Ishikawa (cell line): ENCODE results near the gene ABCG1.

Source experiments
- CEBPB ChIP-seq: IDR thresholded peaks from 2 replicates; pipeline ENCODE4 v1.6.1; 2012
- EGR1 ChIP-seq: IDR thresholded peaks from 2 replicates; pipeline ENCODE4 v1.6.1; 2012
- EP300 ChIP-seq: IDR thresholded peaks from 2 replicates; pipeline ENCODE4 v1.6.1; 2012; ENCODE audit warnings: borderline replicate concordance
- FOXM1 ChIP-seq: IDR thresholded peaks from 2 replicates; pipeline ENCODE4 v1.6.1; 2012; ENCODE audit warnings: low read depth, borderline replicate concordance
- NFIC ChIP-seq: IDR thresholded peaks from 2 replicates; pipeline ENCODE4 v1.6.1; 2012
- RAD21 ChIP-seq: IDR thresholded peaks from 2 replicates; pipeline ENCODE4 v1.6.1; 2012; ENCODE audit warnings: low read depth
- REST ChIP-seq: IDR thresholded peaks from 2 replicates; pipeline ENCODE4 v1.6.1; 2012; ENCODE audit warnings: low read depth, mild to moderate bottlenecking
- TAF1 ChIP-seq: IDR thresholded peaks from 2 replicates; pipeline ENCODE4 v1.6.1; 2012; ENCODE audit warnings: low read depth, mild to moderate bottlenecking
- TCF12 ChIP-seq: IDR thresholded peaks from 2 replicates; pipeline ENCODE4 v1.6.1; 2012; ENCODE audit warnings: low read depth
- TEAD4 ChIP-seq: IDR thresholded peaks from 2 replicates; pipeline ENCODE4 v1.6.1; 2012
- YY1 ChIP-seq: IDR thresholded peaks from 2 replicates; pipeline ENCODE4 v1.6.1; 2012; ENCODE audit warnings: low read depth
- ZBTB7A ChIP-seq: IDR thresholded peaks from 2 replicates; pipeline ENCODE4 v1.6.1; 2012; ENCODE audit warnings: low read depth
- TF ChIP-seq, protein P1 (sequence below): IDR thresholded peaks from 2 replicates; pipeline ENCODE4 v1.6.1; 2012
- TF ChIP-seq, protein P2 (sequence below): IDR thresholded peaks from 2 replicates; pipeline ENCODE4 v1.6.1; 2012

- no peak for TF ChIP-seq YY1
- TF ChIP-seq RAD21 = no peak
- TF ChIP-seq REST = no peak
- TF ChIP-seq TAF1 = no peak
- TF ChIP-seq EP300 = no peak
- TF ChIP-seq CEBPB = no peak
- TF ChIP-seq FOXM1 = no peak
- TF ChIP-seq, protein P1, sequence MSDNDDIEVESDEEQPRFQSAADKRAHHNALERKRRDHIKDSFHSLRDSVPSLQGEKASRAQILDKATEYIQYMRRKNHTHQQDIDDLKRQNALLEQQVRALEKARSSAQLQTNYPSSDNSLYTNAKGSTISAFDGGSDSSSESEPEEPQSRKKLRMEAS = no peak
- no peak for TF ChIP-seq TCF12
- TF ChIP-seq, protein P2, sequence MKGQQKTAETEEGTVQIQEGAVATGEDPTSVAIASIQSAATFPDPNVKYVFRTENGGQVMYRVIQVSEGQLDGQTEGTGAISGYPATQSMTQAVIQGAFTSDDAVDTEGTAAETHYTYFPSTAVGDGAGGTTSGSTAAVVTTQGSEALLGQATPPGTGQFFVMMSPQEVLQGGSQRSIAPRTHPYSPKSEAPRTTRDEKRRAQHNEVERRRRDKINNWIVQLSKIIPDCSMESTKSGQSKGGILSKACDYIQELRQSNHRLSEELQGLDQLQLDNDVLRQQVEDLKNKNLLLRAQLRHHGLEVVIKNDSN = no peak
- TF ChIP-seq NFIC = no peak
- TF ChIP-seq EGR1 = no peak
- TF ChIP-seq TEAD4 = no peak
- TF ChIP-seq ZBTB7A = no peak
Measured at GRCh38 chr21:42271065-42271464, 52.1 kb downstream of the ABCG1 start.
